Neural cell (in vitro differentiated cells): Measurements from ENCODE around the gene PPP2R5D. TPM values are rescaled to one million over a fixed set of nuclear protein-coding genes. Genes with fewer than 3 reads are reported as not detected.

Source experiments
- H2AFZ ChIP-seq: fragments of 200-600, 300-800 bp; sonication (generic), shearing (Covaris generic); 2 replicates; pipeline ENCODE4 v1.6.0; 2014; ENCODE audit warnings: low read depth, mild to moderate bottlenecking, antibody characterized with exemption, low read length, moderate library complexity
- H3F3A ChIP-seq: fragments of 200-600 bp; shearing (Covaris generic); 2 replicates; pipeline ENCODE4 v1.6.1; 2016; ENCODE audit warnings: mild to moderate bottlenecking, moderate library complexity, mixed read lengths, antibody characterized with exemption, low read length; ENCODE audit not compliant: insufficient read depth, poor library complexity, severe bottlenecking
- H3K27ac ChIP-seq: fragments of 200-600, 300-800 bp; sonication (generic), shearing (Covaris generic); 2 replicates; pipeline ENCODE4 v1.5.1; 2014; ENCODE audit warnings: mild to moderate bottlenecking, low read length, moderate library complexity
- H3K27me3 ChIP-seq: fragments of 300-800, 200-600 bp; sonication (generic), shearing (Covaris generic); 2 replicates; pipeline ENCODE4 v1.6.0; 2014; ENCODE audit warnings: mild to moderate bottlenecking, low read depth, low read length, moderate library complexity; ENCODE audit not compliant: insufficient read depth
- H3K36me3 ChIP-seq: fragments of 300-800, 200-600 bp; sonication (generic), shearing (Covaris generic); 2 replicates; pipeline ENCODE4 v1.5.1; 2014; ENCODE audit warnings: mild to moderate bottlenecking, antibody characterized with exemption, low read length, moderate library complexity; ENCODE audit not compliant: insufficient read depth
- H3K4me2 ChIP-seq: fragments of 300-800, 200-600 bp; sonication (generic), shearing (Covaris generic); 2 replicates; pipeline ENCODE4 v1.6.0; 2014; ENCODE audit warnings: mild to moderate bottlenecking, low read length
- H3K4me3 ChIP-seq: fragments of 300-800, 200-600 bp; sonication (generic), shearing (Covaris generic); 2 replicates; pipeline ENCODE4 v1.5.1; 2014; ENCODE audit warnings: mild to moderate bottlenecking, low read length, moderate library complexity
- H3K79me2 ChIP-seq: fragments of 200-600 bp; shearing (Covaris generic); replicated peaks from 2 replicates; pipeline ENCODE4 v1.6.0; 2014; ENCODE audit warnings: mild to moderate bottlenecking, low read length, moderate library complexity; ENCODE audit not compliant: insufficient read depth
- H3K9ac ChIP-seq: fragments of 300-800, 200-600 bp; sonication (generic), shearing (Covaris generic); 2 replicates; pipeline ENCODE4 v1.6.1; 2016; ENCODE audit warnings: mild to moderate bottlenecking, low read length, mixed read lengths
- H3K9me2 ChIP-seq: fragments of 200-600 bp; shearing (Covaris generic); 2 replicates; pipeline ENCODE4 v1.6.1; 2016; ENCODE audit warnings: mild to moderate bottlenecking, low read length, mixed read lengths; ENCODE audit not compliant: insufficient read depth
- H3K9me3 ChIP-seq: fragments of 200-600, 300-800 bp; sonication (generic), shearing (Covaris generic); 2 replicates; pipeline ENCODE4 v1.6.1; 2016; ENCODE audit warnings: mild to moderate bottlenecking, mixed run types, low read length, moderate library complexity, mixed read lengths
- H4K20me1 ChIP-seq: fragments of 200-600 bp; shearing (Covaris generic); 2 replicates; pipeline ENCODE4 v1.6.1; 2016; ENCODE audit warnings: mild to moderate bottlenecking, mixed run types; ENCODE audit not compliant: insufficient read depth
- CTCF ChIP-seq: fragments of 450-650 bp; IDR thresholded peaks from 2 replicates; pipeline ENCODE4 v1.5.1; 2014; ENCODE audit warnings: antibody characterized with exemption, mild to moderate bottlenecking, moderate library complexity; ENCODE audit not compliant: poor library complexity, severe bottlenecking
- EP300 ChIP-seq: fragments of 450-650 bp; conservative IDR thresholded peaks from 2 replicates; pipeline ENCODE4 v1.6.1; 2014; ENCODE audit warnings: antibody characterized with exemption, mild to moderate bottlenecking, moderate library complexity; ENCODE audit not compliant: poor library complexity, severe bottlenecking
- EZH2 ChIP-seq: fragments of 200-600, 300-800 bp; shearing (Covaris generic), sonication (generic); IDR thresholded peaks from 2 replicates; pipeline ENCODE4 v1.6.1; 2014; ENCODE audit warnings: antibody characterized with exemption, low read length, borderline replicate concordance, mild to moderate bottlenecking; ENCODE audit not compliant: insufficient read depth, poor library complexity, severe bottlenecking
- MXI1 ChIP-seq: fragments of 450-650 bp; conservative IDR thresholded peaks from 2 replicates; pipeline ENCODE4 v1.6.1; 2014; ENCODE audit warnings: antibody characterized with exemption, mild to moderate bottlenecking; ENCODE audit not compliant: poor library complexity, severe bottlenecking
- RAD21 ChIP-seq: fragments of 450-650 bp; conservative IDR thresholded peaks from 2 replicates; pipeline ENCODE4 v1.6.1; 2014; ENCODE audit warnings: antibody characterized with exemption, mild to moderate bottlenecking, moderate library complexity
- SMC3 ChIP-seq: fragments of 450-650 bp; conservative IDR thresholded peaks from 2 replicates; pipeline ENCODE4 v1.6.1; 2014; ENCODE audit warnings: antibody characterized with exemption, mild to moderate bottlenecking, moderate library complexity; ENCODE audit not compliant: poor library complexity
- TAF1 ChIP-seq: IDR thresholded peaks from 2 replicates; pipeline ENCODE4 v1.6.1; 2012; ENCODE audit warnings: low read depth
- polyA plus RNA-seq: library from polyadenylated mRNA; depleted of rRNA; stranded (reverse); fragments of >200 nt; gene quantifications from 2 replicates; pipeline ENCODE4 v1.2.3, GENCODE V29; 2014
- TF ChIP-seq, protein P1 (sequence below): IDR thresholded peaks from 2 replicates; pipeline ENCODE4 v1.6.1; 2012; ENCODE audit warnings: borderline replicate concordance

PPP2R5D gene
- polyA plus RNA-seq, 1 donor from 2014 or later = 41.1 TPM

DNA sequence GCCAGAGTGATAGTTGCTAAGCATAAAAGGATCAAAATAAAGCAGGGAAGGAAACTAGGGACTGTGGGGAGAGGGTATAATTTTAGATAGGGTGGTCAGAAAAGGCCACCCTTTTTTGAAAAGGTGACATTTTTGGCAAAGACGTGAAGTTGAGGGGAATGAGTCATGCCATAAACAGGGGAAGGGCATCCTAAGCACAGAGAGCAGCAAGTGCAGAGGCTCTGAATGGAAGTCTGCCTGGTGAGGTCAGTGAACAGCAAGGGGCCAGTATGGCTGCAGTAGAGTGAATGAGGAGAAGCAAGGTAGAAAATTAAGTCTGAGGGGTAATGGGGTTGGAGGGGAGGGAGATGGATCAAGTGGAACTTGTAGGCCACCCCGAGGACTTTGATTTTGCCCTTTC lies 77.5 kb downstream of the PPP2R5D start:
- Histone ChIP-seq H3K4me3 (no peak overlapping the region), H4K20me1 (no peaks in the 10 kb centered on the region), H3K9ac (no peak overlapping the region), H3K9me2 (no peaks in the 10 kb centered on the region), H3K4me2 (no peak overlapping the region), H3F3A (no peaks in the 10 kb centered on the region), H3K36me3 (peaks cover 6% of the 10 kb centered on the region), H2AFZ (no peak overlapping the region), H3K79me2 (peaks cover 11% of the 10 kb centered on the region), H3K9me3 (no peaks in the 10 kb centered on the region), H3K27me3 (no peaks in the 10 kb centered on the region), H3K27ac (no peak overlapping the region)
- no peak for TF ChIP-seq RAD21
- TF ChIP-seq, protein P1, sequence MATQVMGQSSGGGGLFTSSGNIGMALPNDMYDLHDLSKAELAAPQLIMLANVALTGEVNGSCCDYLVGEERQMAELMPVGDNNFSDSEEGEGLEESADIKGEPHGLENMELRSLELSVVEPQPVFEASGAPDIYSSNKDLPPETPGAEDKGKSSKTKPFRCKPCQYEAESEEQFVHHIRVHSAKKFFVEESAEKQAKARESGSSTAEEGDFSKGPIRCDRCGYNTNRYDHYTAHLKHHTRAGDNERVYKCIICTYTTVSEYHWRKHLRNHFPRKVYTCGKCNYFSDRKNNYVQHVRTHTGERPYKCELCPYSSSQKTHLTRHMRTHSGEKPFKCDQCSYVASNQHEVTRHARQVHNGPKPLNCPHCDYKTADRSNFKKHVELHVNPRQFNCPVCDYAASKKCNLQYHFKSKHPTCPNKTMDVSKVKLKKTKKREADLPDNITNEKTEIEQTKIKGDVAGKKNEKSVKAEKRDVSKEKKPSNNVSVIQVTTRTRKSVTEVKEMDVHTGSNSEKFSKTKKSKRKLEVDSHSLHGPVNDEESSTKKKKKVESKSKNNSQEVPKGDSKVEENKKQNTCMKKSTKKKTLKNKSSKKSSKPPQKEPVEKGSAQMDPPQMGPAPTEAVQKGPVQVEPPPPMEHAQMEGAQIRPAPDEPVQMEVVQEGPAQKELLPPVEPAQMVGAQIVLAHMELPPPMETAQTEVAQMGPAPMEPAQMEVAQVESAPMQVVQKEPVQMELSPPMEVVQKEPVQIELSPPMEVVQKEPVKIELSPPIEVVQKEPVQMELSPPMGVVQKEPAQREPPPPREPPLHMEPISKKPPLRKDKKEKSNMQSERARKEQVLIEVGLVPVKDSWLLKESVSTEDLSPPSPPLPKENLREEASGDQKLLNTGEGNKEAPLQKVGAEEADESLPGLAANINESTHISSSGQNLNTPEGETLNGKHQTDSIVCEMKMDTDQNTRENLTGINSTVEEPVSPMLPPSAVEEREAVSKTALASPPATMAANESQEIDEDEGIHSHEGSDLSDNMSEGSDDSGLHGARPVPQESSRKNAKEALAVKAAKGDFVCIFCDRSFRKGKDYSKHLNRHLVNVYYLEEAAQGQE = no peak
- no peak for TF ChIP-seq CTCF
- TF ChIP-seq MXI1 = no peak
- TF ChIP-seq SMC3 = no peak
- no peak for TF ChIP-seq EP300
- TF ChIP-seq EZH2 = no peak
- TF ChIP-seq TAF1 = no peak

Other genes with a start within 250 kb of the PPP2R5D start
- gene TBCC, start 238.5 kb upstream of the PPP2R5D start, polyA plus RNA-seq = 112 and 125 TPM in 2 replicates
- gene BICRAL, start 202.5 kb upstream of the PPP2R5D start, polyA plus RNA-seq = 6.7 and 8.2 TPM in 2 replicates
- gene RPL7L1, start 105.0 kb upstream of the PPP2R5D start, polyA plus RNA-seq = 84.6 and 88.5 TPM in 2 replicates
- not detected in 2 replicates for gene PTCRA, start 68.5 kb upstream of the PPP2R5D start, polyA plus RNA-seq
- 26.4 and 37.3 TPM in 2 replicates for gene CNPY3, start 55.1 kb upstream of the PPP2R5D start, polyA plus RNA-seq
- gene GNMT, start 23.8 kb upstream of the PPP2R5D start, polyA plus RNA-seq = 0.30 and 0.97 TPM in 2 replicates
- 20.4 and 27.7 TPM in 2 replicates for gene PEX6, start 5.4 kb upstream of the PPP2R5D start, polyA plus RNA-seq
- 115 and 119 TPM in 2 replicates for gene MEA1, start 29.4 kb downstream of the PPP2R5D start, polyA plus RNA-seq
- gene KLHDC3, start 29.7 kb downstream of the PPP2R5D start, polyA plus RNA-seq = 232 and 244 TPM in 2 replicates
- 73.1 and 79.2 TPM in 2 replicates for gene RRP36, start 37.1 kb downstream of the PPP2R5D start, polyA plus RNA-seq
- 25.7 and 32.2 TPM in 2 replicates for gene CUL7, start 69.3 kb downstream of the PPP2R5D start, polyA plus RNA-seq
- 17.2 and 22.5 TPM in 2 replicates for gene MRPL2, start 74.9 kb downstream of the PPP2R5D start, polyA plus RNA-seq
- 74.0 and 75.3 TPM in 2 replicates for gene KLC4, start 75.1 kb downstream of the PPP2R5D start, polyA plus RNA-seq
- 32.5 and 47.4 TPM in 2 replicates for gene PTK7, start 91.7 kb downstream of the PPP2R5D start, polyA plus RNA-seq
- gene SRF, start 186.7 kb downstream of the PPP2R5D start, polyA plus RNA-seq = 24.8 and 28.9 TPM in 2 replicates
- 65.0 and 79.0 TPM in 2 replicates for gene CUL9, start 197.6 kb downstream of the PPP2R5D start, polyA plus RNA-seq
- gene DNPH1, start 244.9 kb downstream of the PPP2R5D start, polyA plus RNA-seq = 48.3 and 65.5 TPM in 2 replicates